Ishikawa (cell line): Measurements from ENCODE around the gene DTNBP1.

ENCODE experiments used
- MAX ChIP-seq: IDR thresholded peaks from 2 replicates; pipeline ENCODE4 v1.6.1; 2012
- REST ChIP-seq: IDR thresholded peaks from 2 replicates; pipeline ENCODE4 v1.6.1; 2012; ENCODE audit warnings: low read depth, mild to moderate bottlenecking

GRCh38 chr6:15577550-15578171 lies 85.2 kb downstream of the DTNBP1 start:
- TF ChIP-seq REST (no peak), MAX (no peak)
